Trophoblast cell (in vitro differentiated cells and primary cell): ENCODE measurements around the gene HES4. TPM values are rescaled to one million over a fixed set of nuclear protein-coding genes. Genes with fewer than 3 reads are reported as not detected.

ENCODE experiments used
- DNase-seq, 2 donors: peaks; one replicate each; pipeline ENCODE4 v3.0.0-alpha.2; 2016
- H2AFZ ChIP-seq: 2 replicates; pipeline ENCODE4 v1.6.1; 2013; ENCODE audit warnings: low read length, moderate library complexity, mild to moderate bottlenecking; ENCODE audit not compliant: insufficient read depth, poor library complexity
- H2AK5ac ChIP-seq: 2 replicates; pipeline ENCODE4 v1.6.1; 2013; ENCODE audit warnings: mild to moderate bottlenecking, low read length
- H2BK120ac ChIP-seq: 2 replicates; pipeline ENCODE4 v1.6.1; 2013; ENCODE audit warnings: low read length, mild to moderate bottlenecking, moderate library complexity; ENCODE audit not compliant: insufficient read depth, poor library complexity
- H2BK12ac ChIP-seq: 2 replicates; pipeline ENCODE4 v1.6.1; 2013; ENCODE audit warnings: mild to moderate bottlenecking, low read length, moderate library complexity
- H2BK5ac ChIP-seq: 2 replicates; pipeline ENCODE4 v1.6.1; 2013; ENCODE audit warnings: low read length, low read depth, moderate library complexity, mild to moderate bottlenecking; ENCODE audit not compliant: poor library complexity
- H3K14ac ChIP-seq: 2 replicates; pipeline ENCODE4 v1.6.1; 2013; ENCODE audit warnings: mild to moderate bottlenecking, low read length
- H3K18ac ChIP-seq: 2 replicates; pipeline ENCODE4 v1.6.1; 2013; ENCODE audit warnings: mild to moderate bottlenecking, low read length
- H3K23ac ChIP-seq: 2 replicates; pipeline ENCODE4 v1.6.1; 2013; ENCODE audit warnings: low read length
- H3K27ac ChIP-seq: 2 replicates; pipeline ENCODE4 v1.5.1; 2013; ENCODE audit warnings: low read depth, mild to moderate bottlenecking, inconsistent platforms, low read length, moderate library complexity
- H3K27me3 ChIP-seq: 2 replicates; pipeline ENCODE4 v1.6.1; 2013; ENCODE audit warnings: inconsistent platforms, mild to moderate bottlenecking, low read length, moderate library complexity; ENCODE audit not compliant: insufficient read depth
- H3K36me3 ChIP-seq, 2 experiments: 1 replicate in 1 of 2; 2 replicates in 1 of 2; pipeline ENCODE4 v1.6.1; 2013; ENCODE audit warnings: low read length in 2 of 2, mild to moderate bottlenecking in 2 of 2, moderate library complexity in 1 of 2; ENCODE audit not compliant: insufficient read depth in 2 of 2, control insufficient read depth in 1 of 2
- H3K4ac ChIP-seq: 2 replicates; pipeline ENCODE4 v1.6.1; 2013; ENCODE audit warnings: low read depth, mild to moderate bottlenecking, low read length, moderate library complexity
- H3K4me1 ChIP-seq, 2 experiments: 1 replicate in 1 of 2; 2 replicates in 1 of 2; pipeline ENCODE4 v1.6.1; 2013; ENCODE audit warnings: low read length in 2 of 2, mild to moderate bottlenecking in 2 of 2, moderate library complexity in 1 of 2; ENCODE audit not compliant: insufficient read depth in 2 of 2, control insufficient read depth in 1 of 2
- H3K4me2 ChIP-seq: 2 replicates; pipeline ENCODE4 v1.6.1; 2013; ENCODE audit warnings: inconsistent platforms, mild to moderate bottlenecking, low read length, moderate library complexity
- H3K4me3 ChIP-seq: 2 replicates; pipeline ENCODE4 v1.5.1; 2013; ENCODE audit warnings: mild to moderate bottlenecking, low read depth, low read length, inconsistent platforms
- H3K79me1 ChIP-seq: one replicate; pipeline ENCODE4 v1.6.1; 2013; ENCODE audit warnings: low read length
- H3K79me2 ChIP-seq: 2 replicates; pipeline ENCODE4 v1.6.1; 2013; ENCODE audit warnings: low read length, mild to moderate bottlenecking; ENCODE audit not compliant: control insufficient read depth, insufficient read depth, poor library complexity
- H3K9ac ChIP-seq: 2 replicates; pipeline ENCODE4 v1.6.1; 2013; ENCODE audit warnings: mild to moderate bottlenecking, low read length
- H3K9me3 ChIP-seq: 2 replicates; pipeline ENCODE4 v1.6.1; 2013; ENCODE audit warnings: low read depth, mild to moderate bottlenecking, control low read depth, inconsistent platforms, low read length; ENCODE audit not compliant: insufficient read depth
- H4K12ac ChIP-seq: 2 replicates; pipeline ENCODE4 v1.6.1; 2013; ENCODE audit warnings: low read depth, mild to moderate bottlenecking, low read length, moderate library complexity
- H4K8ac ChIP-seq: 2 replicates; pipeline ENCODE4 v1.6.1; 2013; ENCODE audit warnings: low read depth, mild to moderate bottlenecking, low read length, moderate library complexity
- H4K91ac ChIP-seq: one replicate; pipeline ENCODE4 v1.6.1; 2013; ENCODE audit warnings: low read depth, mild to moderate bottlenecking, low read length, moderate library complexity
- WGBS: extraction: QIAGEN DNeasy Blood & Tissue Kit; methylation state at CpG from one replicate; pipeline ENCODE4 v1.1.7; 2013; ENCODE audit warnings: missing lambda C conversion rate; ENCODE audit not compliant: insufficient read length, insufficient coverage; ENCODE audit errors: extremely low coverage; 5-methylcytosine and 5-hydroxymethylcytosine counted together
- polyA plus RNA-seq: library from polyadenylated mRNA; stranded (reverse); fragments of 200-250 nt; gene quantifications from 2 replicates; pipeline ENCODE4 v1.2.3, GENCODE V29; 2013

Gene HES4
- 20.5 and 21.2 TPM in 2 replicates for polyA plus RNA-seq

- Histone ChIP-seq H2BK12ac (peak within 1 kb of the TSS; percentile 63), H2BK5ac (peak within 1 kb of the TSS; percentile 47), H3K23ac (no peak within 1 kb of the TSS), H3K36me3 (peaks cover 0 to 2% of the 10 kb centered on the region in 2 experiments), H3K27me3 (peaks cover 26% of the 10 kb centered on the region), H3K4me1 (peaks cover 28 to 37% of the 10 kb centered on the region in 2 experiments), H3K14ac (peak within 1 kb of the TSS; percentile 87), H2BK120ac (peak within 1 kb of the TSS; percentile 84), H3K79me2 (peaks cover 3% of the 10 kb centered on the region), H3K4me3 (peak within 1 kb of the TSS; percentile 76), H3K9ac (peak within 1 kb of the TSS; percentile 34), H2AK5ac (peak within 1 kb of the TSS; percentile 46), H4K8ac (peak within 1 kb of the TSS; percentile 95), H2AFZ (peak within 1 kb of the TSS; percentile 70), H3K4ac (peak within 1 kb of the TSS; percentile 61), H3K27ac (peak within 1 kb of the TSS; percentile 74), H3K18ac (peak within 1 kb of the TSS; percentile 90), H3K4me2 (peak within 1 kb of the TSS; percentile 67), H3K79me1 (peaks cover 24% of the 10 kb centered on the region), H4K91ac (peak within 1 kb of the TSS; percentile 95), H3K9me3 (peaks cover 1% of the 10 kb centered on the region), H4K12ac (peak within 1 kb of the TSS; percentile 85)
- WGBS: no CpG with 5 or more reads among the region's 95 CpGs
- DNase-seq: peak; percentile 94 to 97
Observed at GRCh38 chr1:999725-1000356, at the start of gene HES4. HES4 (minus strand) TSS chr1:1000097; CDS start chr1:999973, 124 bp downstream.

- H2BK5ac ChIP-seq: no peak overlapping the region
- no peak overlapping the region for H3K18ac ChIP-seq
- no peak overlapping the region for H2BK120ac ChIP-seq
- H3K4me3 ChIP-seq: no peak overlapping the region
- H3K4ac ChIP-seq: no peak overlapping the region
- no peak for DNase-seq
- no peaks in the 10 kb centered on the region for H3K79me2 ChIP-seq
- no peak overlapping the region for H3K23ac ChIP-seq
- H2AFZ ChIP-seq: no peak overlapping the region
- no peak overlapping the region for H2AK5ac ChIP-seq
- H4K91ac ChIP-seq: no peak overlapping the region
- H3K14ac ChIP-seq: no peak overlapping the region
- H4K8ac ChIP-seq: no peak overlapping the region
- H3K9me3 ChIP-seq: peaks cover 13% of the 10 kb centered on the region
- H3K4me1 ChIP-seq: no peaks in the 10 kb centered on the region
- H3K79me1 ChIP-seq: no peaks in the 10 kb centered on the region
- H3K36me3 ChIP-seq: peaks cover 88% of the 10 kb centered on the region in 2 experiments
- H3K4me2 ChIP-seq: no peak overlapping the region
- no peak overlapping the region for H4K12ac ChIP-seq
- H3K27me3 ChIP-seq: no peaks in the 10 kb centered on the region
- H3K27ac ChIP-seq: no peak overlapping the region
- H2BK12ac ChIP-seq: no peak overlapping the region
- no peak overlapping the region for H3K9ac ChIP-seq
- WGBS: no CpG with 5 or more reads among the region's 28 CpGs
Observed at GRCh38 chr1:1048765-1049164, 48.9 kb upstream of the HES4 start.

- Histone ChIP-seq H3K36me3 (peaks cover 88 to 90% of the 10 kb centered on the region in 2 experiments), H4K12ac (no peak overlapping the region), H3K27me3 (no peaks in the 10 kb centered on the region), H3K4ac (no peak overlapping the region), H3K9ac (no peak overlapping the region), H3K14ac (no peak overlapping the region), H4K91ac (no peak overlapping the region), H4K8ac (no peak overlapping the region), H3K23ac (no peak overlapping the region), H2BK5ac (no peak overlapping the region), H3K27ac (no peak overlapping the region), H3K79me1 (no peaks in the 10 kb centered on the region), H3K4me2 (no peak overlapping the region), H2AK5ac (no peak overlapping the region), H3K79me2 (no peaks in the 10 kb centered on the region), H3K9me3 (peaks cover 13% of the 10 kb centered on the region), H2BK12ac (no peak overlapping the region), H2AFZ (no peak overlapping the region), H2BK120ac (no peak overlapping the region), H3K4me1 (no peaks in the 10 kb centered on the region), H3K4me3 (no peak overlapping the region), H3K18ac (no peak overlapping the region)
- DNase-seq: no peak
- WGBS: no CpG with 5 or more reads among the region's 25 CpGs
Observed at GRCh38 chr1:1047963-1048362, 48.1 kb upstream of the HES4 start.

GRCh38 chr1:1047407-1047806 lies 47.5 kb upstream of the HES4 start:
- Histone ChIP-seq H3K9me3 (peaks cover 10% of the 10 kb centered on the region), H3K27me3 (no peaks in the 10 kb centered on the region), H4K8ac (no peak overlapping the region), H4K12ac (no peak overlapping the region), H2BK120ac (no peak overlapping the region), H3K9ac (no peak overlapping the region), H3K18ac (no peak overlapping the region), H3K4me1 (no peaks in the 10 kb centered on the region), H2BK12ac (no peak overlapping the region), H3K14ac (no peak overlapping the region), H3K4ac (no peak overlapping the region), H3K36me3 (peaks cover 88 to 95% of the 10 kb centered on the region in 2 experiments), H3K4me2 (no peak overlapping the region), H3K79me2 (no peaks in the 10 kb centered on the region), H2AK5ac (no peak overlapping the region), H3K23ac (no peak overlapping the region), H3K4me3 (no peak overlapping the region), H2BK5ac (no peak overlapping the region), H3K79me1 (no peaks in the 10 kb centered on the region), H3K27ac (no peak overlapping the region), H2AFZ (no peak overlapping the region), H4K91ac (no peak overlapping the region)
- WGBS: no CpG with 5 or more reads among the region's 19 CpGs
- no peak for DNase-seq
